Lower leg skin (tissue), 3 donors: Measurements from ENCODE around the gene HMGN3.

Experiments
- POLR2A ChIP-seq, 2 donors: fragments of 450-650 bp; IDR thresholded peaks; one replicate each; pipeline ENCODE4 v1.6.1; 2016 to 2017; ENCODE audit warnings: antibody characterized with exemption in 2 of 2, mild to moderate bottlenecking in 1 of 2, moderate library complexity in 1 of 2
- TF ChIP-seq, protein P1 (sequence below), 3 donors: fragments of 450-650 bp; IDR thresholded peaks; one replicate each; pipeline ENCODE4 v1.5.1; 2016; ENCODE audit warnings: antibody characterized with exemption in 3 of 3, mild to moderate bottlenecking in 3 of 3, moderate library complexity in 2 of 3

DNA sequence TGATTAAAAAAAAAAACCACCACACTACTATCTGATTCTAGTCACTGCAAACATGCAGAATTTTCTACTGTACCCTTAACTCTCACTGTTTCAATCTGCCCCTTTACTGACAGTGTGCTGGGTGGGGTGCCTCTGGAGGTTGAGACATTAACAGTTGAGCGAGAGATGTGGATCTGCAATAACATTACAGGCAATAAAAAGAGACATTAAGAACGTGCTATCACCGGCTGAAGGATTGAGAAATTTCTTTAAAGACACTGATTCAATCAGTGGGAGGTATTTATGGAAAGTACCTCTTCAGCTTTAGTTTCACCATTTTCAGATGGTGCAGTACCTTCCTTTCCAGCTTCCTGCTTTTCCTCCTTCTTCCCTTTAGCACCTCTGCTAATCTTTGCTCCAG, 32.5 kb downstream of the HMGN3 start:
- TF ChIP-seq, protein P1, sequence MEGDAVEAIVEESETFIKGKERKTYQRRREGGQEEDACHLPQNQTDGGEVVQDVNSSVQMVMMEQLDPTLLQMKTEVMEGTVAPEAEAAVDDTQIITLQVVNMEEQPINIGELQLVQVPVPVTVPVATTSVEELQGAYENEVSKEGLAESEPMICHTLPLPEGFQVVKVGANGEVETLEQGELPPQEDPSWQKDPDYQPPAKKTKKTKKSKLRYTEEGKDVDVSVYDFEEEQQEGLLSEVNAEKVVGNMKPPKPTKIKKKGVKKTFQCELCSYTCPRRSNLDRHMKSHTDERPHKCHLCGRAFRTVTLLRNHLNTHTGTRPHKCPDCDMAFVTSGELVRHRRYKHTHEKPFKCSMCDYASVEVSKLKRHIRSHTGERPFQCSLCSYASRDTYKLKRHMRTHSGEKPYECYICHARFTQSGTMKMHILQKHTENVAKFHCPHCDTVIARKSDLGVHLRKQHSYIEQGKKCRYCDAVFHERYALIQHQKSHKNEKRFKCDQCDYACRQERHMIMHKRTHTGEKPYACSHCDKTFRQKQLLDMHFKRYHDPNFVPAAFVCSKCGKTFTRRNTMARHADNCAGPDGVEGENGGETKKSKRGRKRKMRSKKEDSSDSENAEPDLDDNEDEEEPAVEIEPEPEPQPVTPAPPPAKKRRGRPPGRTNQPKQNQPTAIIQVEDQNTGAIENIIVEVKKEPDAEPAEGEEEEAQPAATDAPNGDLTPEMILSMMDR (IDR thresholded peaks at IDR 0.05) = no peak
- no peak for TF ChIP-seq POLR2A (IDR thresholded peaks at IDR 0.05)
